Measurements from ENCODE around the gene THAP8. TPM values are rescaled to one million over a fixed set of nuclear protein-coding genes. Genes with fewer than 3 reads are reported as not detected.
"Not testable (repeated sequence)": the region's sequence is repeated elsewhere in the genome, so short reads cannot be mapped to it uniquely, and the experiment has no call there.

THAP8 gene
- total RNA-seq, 1 experiment from 2014 or later, result 5.4 TPM

GRCh38 chr19:36041831-36042230 is 12.3 kb downstream of the THAP8 start:
- Mint-ChIP-seq H3K36me3 (ENCODE audit: insufficient read depth in 1 of 3, low read depth in 3 of 3) (peaks cover 3 to 6% (median 6%) of the 10 kb centered on the region in 3 experiments; a peak in 4 of 7 replicates), H3K4me3 (no peak overlapping the region), H3K9me3 (no peaks in the 10 kb centered on the region; a peak in 1 of 5 replicates), H3K27ac (peak overlapping the region in 2 of 3 experiments; percentile 27 to 47; a peak in 2 of 7 replicates), H3K4me1 (peaks cover 11 to 17% of the 10 kb centered on the region in 2 experiments), H3K27me3 (ENCODE audit: low read depth) (no peaks in the 10 kb centered on the region; the same call in 1 of the 2 replicates)
- no peak overlapping the region for H3K14ac ChIP-seq (ENCODE audit: insufficient read depth, low read length)
- no peak overlapping the region for H2BK5ac ChIP-seq (ENCODE audit: insufficient read length, low read length)
- H2BK20ac ChIP-seq (ENCODE audit: low read depth, low read length, poor library complexity, severe bottlenecking), result no peak overlapping the region
- H4K8ac ChIP-seq (replicated peaks; ENCODE audit: insufficient read length, low read depth, low read length), result no peak overlapping the region
- no peaks in the 10 kb centered on the region for H3K27me3 ChIP-seq (ENCODE audit: insufficient read depth, low read length)
- H4K5ac ChIP-seq (ENCODE audit: insufficient read length, low read depth, low read length), result no peak overlapping the region
- no peak overlapping the region for H2BK120ac ChIP-seq (ENCODE audit: low read depth, low read length, poor library complexity, severe bottlenecking)
- no peak overlapping the region for H3K4me2 ChIP-seq (ENCODE audit: insufficient read depth, insufficient read length, low read length)
- no peak overlapping the region for H3K23ac ChIP-seq (ENCODE audit: insufficient read length, low read depth, low read length)
- H3K9ac ChIP-seq (ENCODE audit: extremely low read depth, insufficient read length, low read length), result no peak overlapping the region
- TF ChIP-seq CTCF (conservative IDR thresholded peaks at IDR 0.05), result no peak
- no peak overlapping the region for H3K4ac ChIP-seq (ENCODE audit: low read depth, low read length)
- no peaks in the 10 kb centered on the region for H3K79me2 ChIP-seq (ENCODE audit: insufficient read depth, low read length)
- H3K9me3 ChIP-seq (ENCODE audit: control insufficient read depth, low read depth, low read length), result no peaks in the 10 kb centered on the region
- H2AFZ ChIP-seq (ENCODE audit: low read length), result no peak overlapping the region
- no peaks in the 10 kb centered on the region for H3K4me1 ChIP-seq (ENCODE audit: insufficient read depth, low read length)
- no peaks in the 10 kb centered on the region for H3K23me2 ChIP-seq (ENCODE audit: insufficient read length, low read depth, low read length, poor library complexity, severe bottlenecking)
- H4K20me1 ChIP-seq (ENCODE audit: control insufficient read depth, insufficient read depth, insufficient read length), result no peaks in the 10 kb centered on the region
- no peak overlapping the region for H3K56ac ChIP-seq (ENCODE audit: insufficient read length, low read depth, low read length)
- WGBS (ENCODE audit: extremely low coverage, insufficient read length, low lambda C conversion rate), result no CpG with 5 or more reads among the region's 3 CpGs
- no peak overlapping the region for H3T11ph ChIP-seq (ENCODE audit: low read length)
- H3K27ac ChIP-seq (ENCODE audit: insufficient read length, low read depth, low read length), result no peak overlapping the region
- no peak overlapping the region for H4K91ac ChIP-seq (ENCODE audit: insufficient read length, low read depth, low read length)
- H2AK5ac ChIP-seq (ENCODE audit: insufficient read length, low read length), result no peak overlapping the region
- no peak for DNase-seq
- H3K79me1 ChIP-seq (ENCODE audit: insufficient read depth, low read depth, low read length, poor library complexity, severe bottlenecking), result no peaks in the 10 kb centered on the region
- H2BK12ac ChIP-seq (ENCODE audit: insufficient read length, low read depth, low read length), result no peak overlapping the region
- no peak overlapping the region for H2BK15ac ChIP-seq (ENCODE audit: low read depth, low read length)
- H3K18ac ChIP-seq (ENCODE audit: insufficient read length, low read depth, low read length), result no peak overlapping the region

GRCh38 chr19:36041092-36041491 is 13.0 kb downstream of the THAP8 start:
- not testable (repeated sequence) for H2BK15ac ChIP-seq (ENCODE audit: low read depth, low read length); H3K9ac ChIP-seq (ENCODE audit: extremely low read depth, insufficient read length, low read length); H3K4me3 Mint-ChIP-seq; H2BK120ac ChIP-seq (ENCODE audit: low read depth, low read length, poor library complexity, severe bottlenecking); H2AK5ac ChIP-seq (ENCODE audit: insufficient read length, low read length); H4K91ac ChIP-seq (ENCODE audit: insufficient read length, low read depth, low read length); H2BK12ac ChIP-seq (ENCODE audit: insufficient read length, low read depth, low read length); H3K9me3 ChIP-seq (ENCODE audit: control insufficient read depth, low read depth, low read length); H3K9me3 Mint-ChIP-seq; H3K23ac ChIP-seq (ENCODE audit: insufficient read length, low read depth, low read length); H3K4me2 ChIP-seq (ENCODE audit: insufficient read depth, insufficient read length, low read length); H3K79me1 ChIP-seq (ENCODE audit: insufficient read depth, low read depth, low read length, poor library complexity, severe bottlenecking); H3K36me3 Mint-ChIP-seq (ENCODE audit: insufficient read depth in 1 of 3, low read depth in 3 of 3); H3K4me1 ChIP-seq (ENCODE audit: insufficient read depth, low read length); H2BK20ac ChIP-seq (ENCODE audit: low read depth, low read length, poor library complexity, severe bottlenecking); H3K56ac ChIP-seq (ENCODE audit: insufficient read length, low read depth, low read length); H3K79me2 ChIP-seq (ENCODE audit: insufficient read depth, low read length); H3T11ph ChIP-seq (ENCODE audit: low read length); H4K8ac ChIP-seq (replicated peaks; ENCODE audit: insufficient read length, low read depth, low read length); H2BK5ac ChIP-seq (ENCODE audit: insufficient read length, low read length); H3K4ac ChIP-seq (ENCODE audit: low read depth, low read length); DNase-seq; H3K27me3 Mint-ChIP-seq (ENCODE audit: low read depth); H3K14ac ChIP-seq (ENCODE audit: insufficient read depth, low read length); H2AFZ ChIP-seq (ENCODE audit: low read length); H3K27me3 ChIP-seq (ENCODE audit: insufficient read depth, low read length); H4K5ac ChIP-seq (ENCODE audit: insufficient read length, low read depth, low read length); H3K27ac ChIP-seq (ENCODE audit: insufficient read length, low read depth, low read length); H4K20me1 ChIP-seq (ENCODE audit: control insufficient read depth, insufficient read depth, insufficient read length); H3K23me2 ChIP-seq (ENCODE audit: insufficient read length, low read depth, low read length, poor library complexity, severe bottlenecking); H3K18ac ChIP-seq (ENCODE audit: insufficient read length, low read depth, low read length)
- Mint-ChIP-seq H3K4me1 (peaks cover 8 to 14% of the 10 kb centered on the region in 2 experiments), H3K27ac (peak overlapping the region; percentile 3 to 55 (median 42); a peak in 2 of 7 replicates)
- no CpG with 5 or more reads among the region's 6 CpGs for WGBS (ENCODE audit: extremely low coverage, insufficient read length, low lambda C conversion rate)
